H9 (cell line): ENCODE measurements around the gene SURF4. TPM values are rescaled to one million over a fixed set of nuclear protein-coding genes. Genes with fewer than 3 reads are reported as not detected.
A peak's percentile ranks its signal among the peaks of the same experiment; 100 is the strongest.

Source experiments
- DNase-seq: peaks from one replicate; pipeline ENCODE4 v3.0.0-alpha.2; 2017
- H2AFZ ChIP-seq: one replicate; pipeline ENCODE4 v1.6.1; 2013; ENCODE audit warnings: mild to moderate bottlenecking, low read length, control low read depth, moderate library complexity
- H2AK5ac ChIP-seq: 2 replicates; pipeline ENCODE4 v1.6.1; 2013; ENCODE audit warnings: low read length, control low read depth, mixed read lengths; ENCODE audit not compliant: insufficient read length
- H2BK120ac ChIP-seq: one replicate; pipeline ENCODE4 v1.6.1; 2013; ENCODE audit warnings: low read depth, mild to moderate bottlenecking, low read length, control low read depth, inconsistent platforms; ENCODE audit not compliant: poor library complexity, severe bottlenecking
- H2BK12ac ChIP-seq: 2 replicates; pipeline ENCODE4 v1.6.1; 2013; ENCODE audit warnings: low read length, control low read depth, mixed read lengths, low read depth; ENCODE audit not compliant: insufficient read length
- H2BK15ac ChIP-seq: 2 replicates; pipeline ENCODE4 v1.6.1; 2013; ENCODE audit warnings: low read depth, low read length, control low read depth
- H2BK20ac ChIP-seq: one replicate; pipeline ENCODE4 v1.6.1; 2013; ENCODE audit warnings: low read depth, mild to moderate bottlenecking, low read length, control low read depth, inconsistent platforms; ENCODE audit not compliant: poor library complexity, severe bottlenecking
- H2BK5ac ChIP-seq: 2 replicates; pipeline ENCODE4 v1.6.1; 2013; ENCODE audit warnings: low read length, control low read depth, mixed read lengths; ENCODE audit not compliant: insufficient read length
- H3K14ac ChIP-seq: 2 replicates; pipeline ENCODE4 v1.6.1; 2013; ENCODE audit warnings: low read length, control low read depth; ENCODE audit not compliant: insufficient read depth
- H3K18ac ChIP-seq: 2 replicates; pipeline ENCODE4 v1.6.1; 2013; ENCODE audit warnings: low read depth, mild to moderate bottlenecking, mixed read lengths, low read length, control low read depth; ENCODE audit not compliant: insufficient read length
- H3K23ac ChIP-seq: 2 replicates; pipeline ENCODE4 v1.6.1; 2013; ENCODE audit warnings: low read length, control low read depth, mixed read lengths, low read depth; ENCODE audit not compliant: insufficient read length
- H3K23me2 ChIP-seq: 2 replicates; pipeline ENCODE4 v1.6.1; 2013; ENCODE audit warnings: low read depth, mild to moderate bottlenecking, mixed read lengths, low read length, control low read depth; ENCODE audit not compliant: insufficient read length, poor library complexity, severe bottlenecking
- H3K27ac ChIP-seq: 2 replicates; pipeline ENCODE4 v1.5.1; 2013; ENCODE audit warnings: low read length, control low read depth, mixed read lengths, low read depth; ENCODE audit not compliant: insufficient read length
- H3K27me3 ChIP-seq: 2 replicates; pipeline ENCODE4 v1.6.1; 2013; ENCODE audit warnings: low read length, control low read depth, inconsistent platforms; ENCODE audit not compliant: insufficient read depth
- H3K4ac ChIP-seq: 2 replicates; pipeline ENCODE4 v1.6.1; 2013; ENCODE audit warnings: low read depth, mild to moderate bottlenecking, control low read depth, inconsistent platforms, low read length, moderate library complexity
- H3K4me1 ChIP-seq: 2 replicates; pipeline ENCODE4 v1.6.1; 2013; ENCODE audit warnings: low read length, control low read depth, inconsistent platforms; ENCODE audit not compliant: insufficient read depth
- H3K4me2 ChIP-seq: 2 replicates; pipeline ENCODE4 v1.6.1; 2013; ENCODE audit warnings: low read length, control low read depth, mixed read lengths; ENCODE audit not compliant: insufficient read length, insufficient read depth
- H3K56ac ChIP-seq: 2 replicates; pipeline ENCODE4 v1.6.1; 2013; ENCODE audit warnings: low read depth, mild to moderate bottlenecking, mixed read lengths, low read length, control low read depth; ENCODE audit not compliant: insufficient read length
- H3K79me1 ChIP-seq: 2 replicates; pipeline ENCODE4 v1.6.1; 2013; ENCODE audit warnings: low read depth, mild to moderate bottlenecking, moderate library complexity, low read length, control low read depth, inconsistent platforms; ENCODE audit not compliant: insufficient read depth, poor library complexity, severe bottlenecking
- H3K79me2 ChIP-seq: 2 replicates; pipeline ENCODE4 v1.6.1; 2013; ENCODE audit warnings: low read length, control low read depth, inconsistent platforms; ENCODE audit not compliant: insufficient read depth
- H3K9ac ChIP-seq: 2 replicates; pipeline ENCODE4 v1.6.1; 2013; ENCODE audit warnings: low read length, control low read depth, mixed read lengths; ENCODE audit not compliant: insufficient read length; ENCODE audit errors: extremely low read depth
- H3K9me3 ChIP-seq: one replicate; pipeline ENCODE4 v1.6.1; 2013; ENCODE audit warnings: low read depth, low read length, inconsistent platforms; ENCODE audit not compliant: control insufficient read depth
- H3T11ph ChIP-seq: one replicate; pipeline ENCODE4 v1.6.1; 2013; ENCODE audit warnings: mild to moderate bottlenecking, low read length, control low read depth, inconsistent platforms
- H4K20me1 ChIP-seq: one replicate; pipeline ENCODE4 v1.6.1; 2013; ENCODE audit not compliant: control insufficient read depth, insufficient read length, insufficient read depth
- H4K5ac ChIP-seq: 2 replicates; pipeline ENCODE4 v1.6.1; 2013; ENCODE audit warnings: low read depth, mild to moderate bottlenecking, mixed read lengths, low read length, control low read depth; ENCODE audit not compliant: insufficient read length
- H4K8ac ChIP-seq: replicated peaks from 2 replicates; pipeline ENCODE4 v1.6.1; 2013; ENCODE audit warnings: low read length, control low read depth, mixed read lengths, low read depth; ENCODE audit not compliant: insufficient read length
- H4K91ac ChIP-seq: 2 replicates; pipeline ENCODE4 v1.6.1; 2013; ENCODE audit warnings: low read depth, mild to moderate bottlenecking, moderate library complexity, mixed read lengths, low read length, control low read depth; ENCODE audit not compliant: insufficient read length
- H3K27ac Mint-ChIP-seq, 3 experiments: 2 replicates in 2 of 3; 3 replicates in 1 of 3; pipeline ENCODE4 v1.8.0; 2020 to 2021; ENCODE audit warnings: mixed read lengths in 3 of 3, mild to moderate bottlenecking in 1 of 3, moderate library complexity in 1 of 3
- H3K27me3 Mint-ChIP-seq: 2 replicates; pipeline ENCODE4 v1.8.0; 2021; ENCODE audit warnings: low read depth, mild to moderate bottlenecking, moderate library complexity, mixed read lengths
- H3K36me3 Mint-ChIP-seq, 3 experiments: 2 replicates in 2 of 3; 3 replicates in 1 of 3; pipeline ENCODE4 v1.8.0; 2020 to 2021; ENCODE audit warnings: low read depth in 3 of 3, mixed read lengths in 3 of 3; ENCODE audit not compliant: insufficient read depth in 1 of 3
- H3K4me1 Mint-ChIP-seq, 2 experiments: 2 replicates each; pipeline ENCODE4 v1.8.0; 2020; ENCODE audit warnings: mixed read lengths in 2 of 2
- H3K4me3 Mint-ChIP-seq, 2 experiments: 2 replicates in 1 of 2; 3 replicates in 1 of 2; pipeline ENCODE4 v1.8.0; 2020 to 2021; ENCODE audit warnings: mild to moderate bottlenecking in 2 of 2, mixed read lengths in 2 of 2, moderate library complexity in 1 of 2
- H3K9me3 Mint-ChIP-seq, 2 experiments: 2 replicates in 1 of 2; 3 replicates in 1 of 2; pipeline ENCODE4 v1.8.0; 2020; ENCODE audit warnings: mild to moderate bottlenecking in 2 of 2, mixed read lengths in 2 of 2, moderate library complexity in 1 of 2
- WGBS: extraction: QIAGEN DNeasy Blood & Tissue Kit; methylation state at CpG from one replicate; pipeline ENCODE4 v1.1.7; 2013; ENCODE audit warnings: missing lambda C conversion rate, low lambda C conversion rate, mixed read lengths; ENCODE audit not compliant: insufficient read length; ENCODE audit errors: extremely low coverage; 5-methylcytosine and 5-hydroxymethylcytosine counted together
- total RNA-seq: library from RNA; stranded (reverse); gene quantifications from 2 replicates; pipeline ENCODE4 v1.2.1, GENCODE V29; 2021
- TF ChIP-seq, protein P1 (sequence below): fragments of 200-600 bp; sonication (generic); conservative IDR thresholded peaks from 3 replicates; pipeline ENCODE4 v1.8.0; 2021; ENCODE audit warnings: antibody characterized with exemption, mild to moderate bottlenecking

SURF4 gene
- total RNA-seq, 1 experiment from 2014 or later: 146 TPM

GRCh38 chr9:133323991-133324703, 51.7 kb downstream of the SURF4 start:
- Histone ChIP-seq H3K4me1 (no peaks in the 10 kb centered on the region), H2AK5ac (no peak overlapping the region), H4K8ac (no peak overlapping the region), H3T11ph (no peak overlapping the region), H3K23me2 (no peaks in the 10 kb centered on the region), H2AFZ (no peak overlapping the region), H2BK12ac (no peak overlapping the region), H3K4ac (no peak overlapping the region), H3K23ac (no peak overlapping the region), H3K18ac (no peak overlapping the region), H2BK120ac (no peak overlapping the region), H3K27me3 (no peaks in the 10 kb centered on the region), H3K9ac (no peak overlapping the region), H3K79me1 (no peaks in the 10 kb centered on the region), H4K91ac (no peak overlapping the region), H3K4me2 (no peak overlapping the region), H2BK15ac (no peak overlapping the region), H3K27ac (no peak overlapping the region), H3K9me3 (peaks cover 11% of the 10 kb centered on the region), H3K14ac (no peak overlapping the region), H3K79me2 (no peaks in the 10 kb centered on the region), H4K5ac (no peak overlapping the region), H2BK5ac (no peak overlapping the region), H2BK20ac (no peak overlapping the region), H4K20me1 (no peaks in the 10 kb centered on the region), H3K56ac (no peak overlapping the region)
- peaks cover 34 to 41% of the 10 kb centered on the region in 2 experiments for H3K9me3 Mint-ChIP-seq
- H3K27ac Mint-ChIP-seq: peak overlapping the region in 1 of 3 experiments; percentile 51; a peak in 1 of 7 replicates
- no CpG with 5 or more reads among the region's 13 CpGs for WGBS
- peaks cover 0 to 11% (median 9%) of the 10 kb centered on the region in 3 experiments; a peak in 6 of 7 replicates for H3K36me3 Mint-ChIP-seq
- H3K4me3 Mint-ChIP-seq: 0 out of 5 replicates have a peak overlapping the region, but pooled peaks of 1 of the 2 experiments have one; percentile 2
- H3K27me3 Mint-ChIP-seq: peaks cover 26% of the 10 kb centered on the region
- DNase-seq: peak; percentile 21
- TF ChIP-seq, protein P1, sequence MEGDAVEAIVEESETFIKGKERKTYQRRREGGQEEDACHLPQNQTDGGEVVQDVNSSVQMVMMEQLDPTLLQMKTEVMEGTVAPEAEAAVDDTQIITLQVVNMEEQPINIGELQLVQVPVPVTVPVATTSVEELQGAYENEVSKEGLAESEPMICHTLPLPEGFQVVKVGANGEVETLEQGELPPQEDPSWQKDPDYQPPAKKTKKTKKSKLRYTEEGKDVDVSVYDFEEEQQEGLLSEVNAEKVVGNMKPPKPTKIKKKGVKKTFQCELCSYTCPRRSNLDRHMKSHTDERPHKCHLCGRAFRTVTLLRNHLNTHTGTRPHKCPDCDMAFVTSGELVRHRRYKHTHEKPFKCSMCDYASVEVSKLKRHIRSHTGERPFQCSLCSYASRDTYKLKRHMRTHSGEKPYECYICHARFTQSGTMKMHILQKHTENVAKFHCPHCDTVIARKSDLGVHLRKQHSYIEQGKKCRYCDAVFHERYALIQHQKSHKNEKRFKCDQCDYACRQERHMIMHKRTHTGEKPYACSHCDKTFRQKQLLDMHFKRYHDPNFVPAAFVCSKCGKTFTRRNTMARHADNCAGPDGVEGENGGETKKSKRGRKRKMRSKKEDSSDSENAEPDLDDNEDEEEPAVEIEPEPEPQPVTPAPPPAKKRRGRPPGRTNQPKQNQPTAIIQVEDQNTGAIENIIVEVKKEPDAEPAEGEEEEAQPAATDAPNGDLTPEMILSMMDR: no peak
- 0 out of 4 replicates have a peak, but pooled peaks cover 0 to 3% of the 10 kb centered on the region in 2 experiments for H3K4me1 Mint-ChIP-seq
